CD4-positive, alpha-beta T cell treated with Interleukin-12 subunit alpha and Interleukin-12 subunit beta, for 1 hour (primary cell): ENCODE results near the gene TSPAN15.
"Not testable (repeated sequence)": the region's sequence is repeated elsewhere in the genome, so short reads cannot be mapped to it uniquely, and the experiment has no call there.

Experiments used
- DNase-seq: peaks from one replicate; pipeline ENCODE4 v3.0.0-alpha.2; 2020

TSPAN15 gene

GRCh38 chr10:69504576-69505250, 53.4 kb downstream of the TSPAN15 start:
- no peak for DNase-seq

GRCh38 chr10:69505636-69506318, 54.5 kb downstream of the TSPAN15 start:
- no peak for DNase-seq

GRCh38 chr10:69506487-69506833, 55.2 kb downstream of the TSPAN15 start:
- DNase-seq = no peak

- DNase-seq = peak; percentile 52
Measured at GRCh38 chr10:69506834-69507713, 55.8 kb downstream of the TSPAN15 start.

GRCh38 chr10:69508738-69509340, 57.6 kb downstream of the TSPAN15 start:
- DNase-seq = no peak

- DNase-seq = no peak
Measured at GRCh38 chr10:69512901-69513300, 61.6 kb downstream of the TSPAN15 start.

GRCh38 chr10:69513617-69514016, 62.4 kb downstream of the TSPAN15 start:
- DNase-seq = no peak

GRCh38 chr10:69515699-69516259, 64.5 kb downstream of the TSPAN15 start:
- DNase-seq = peak; percentile 81

GRCh38 chr10:69516316-69516715, 65.1 kb downstream of the TSPAN15 start:
- peak; percentile 24 for DNase-seq

- DNase-seq = no peak
Measured at GRCh38 chr10:69516796-69517195, 65.5 kb downstream of the TSPAN15 start.

- DNase-seq = no peak
Measured at GRCh38 chr10:69517271-69517848, 66.1 kb downstream of the TSPAN15 start.

- no peak for DNase-seq
Measured at GRCh38 chr10:69527961-69528360, 76.7 kb downstream of the TSPAN15 start.

GRCh38 chr10:69533658-69534057, 82.4 kb downstream of the TSPAN15 start:
- no peak for DNase-seq

GRCh38 chr10:69536521-69536920, 85.3 kb downstream of the TSPAN15 start:
- DNase-seq = not testable (repeated sequence)

GRCh38 chr10:69537449-69537848, 86.2 kb downstream of the TSPAN15 start:
- DNase-seq = no peak

- no peak for DNase-seq
Measured at GRCh38 chr10:69538461-69538860, 87.2 kb downstream of the TSPAN15 start.

- no peak for DNase-seq
Measured at GRCh38 chr10:69541463-69541862, 90.2 kb downstream of the TSPAN15 start.

- DNase-seq = no peak
Measured at GRCh38 chr10:69549959-69550358, 98.7 kb downstream of the TSPAN15 start.

- DNase-seq = no peak
Measured at GRCh38 chr10:69552268-69552667, 101.0 kb downstream of the TSPAN15 start.

- DNase-seq = no peak
Measured at GRCh38 chr10:69553328-69553727, 102.1 kb downstream of the TSPAN15 start.

- no peak for DNase-seq
Measured at GRCh38 chr10:69554611-69555010, 103.3 kb downstream of the TSPAN15 start.
